HG02970 (cell line): ENCODE measurements around the gene RHOBTB3.
A peak's percentile ranks its signal among the peaks of the same experiment; 100 is the strongest.

ENCODE experiments used
- ATAC-seq: cut with Tn5 transposase; IDR thresholded peaks from one replicate; pipeline ENCODE4 v1.9.1; 2021; ENCODE audit warnings: mild to moderate bottlenecking, moderate library complexity, moderate number of reproducible peaks; ENCODE audit not compliant: unreplicated experiment, low FRiP score

Gene RHOBTB3

DNA sequence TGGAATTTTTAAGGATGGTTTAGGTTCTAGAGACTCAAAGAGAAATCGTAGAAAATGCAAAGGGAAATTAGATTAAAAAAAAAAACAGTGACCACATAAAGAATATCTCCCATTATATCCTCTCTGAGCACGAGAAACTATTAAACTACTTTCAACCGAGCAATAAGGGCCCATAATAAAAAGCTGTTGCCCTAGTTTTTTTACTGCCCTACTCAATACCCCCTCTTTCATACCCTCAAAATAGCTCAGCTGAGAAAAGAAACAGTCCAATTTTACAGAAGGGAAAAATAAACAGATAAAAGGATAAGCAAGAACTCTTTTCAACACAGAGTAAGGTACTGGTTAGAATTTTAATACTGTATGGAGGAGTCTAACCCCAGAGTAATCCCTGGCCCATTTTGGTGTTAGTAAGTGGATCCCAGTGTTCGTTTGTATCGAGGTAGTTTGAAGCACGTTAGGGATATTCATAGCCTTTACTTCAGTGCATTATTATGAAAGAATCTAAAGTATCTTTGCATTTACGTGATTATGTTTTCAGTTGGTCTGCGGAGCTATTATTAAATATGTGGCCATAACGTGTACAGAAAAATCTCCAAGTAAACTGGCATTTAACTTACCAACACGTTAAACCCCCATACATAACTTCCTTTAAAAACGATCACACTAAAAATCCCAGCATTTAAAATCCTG, 980 bp upstream of the RHOBTB3 start:
- ATAC-seq: no peak

DNA sequence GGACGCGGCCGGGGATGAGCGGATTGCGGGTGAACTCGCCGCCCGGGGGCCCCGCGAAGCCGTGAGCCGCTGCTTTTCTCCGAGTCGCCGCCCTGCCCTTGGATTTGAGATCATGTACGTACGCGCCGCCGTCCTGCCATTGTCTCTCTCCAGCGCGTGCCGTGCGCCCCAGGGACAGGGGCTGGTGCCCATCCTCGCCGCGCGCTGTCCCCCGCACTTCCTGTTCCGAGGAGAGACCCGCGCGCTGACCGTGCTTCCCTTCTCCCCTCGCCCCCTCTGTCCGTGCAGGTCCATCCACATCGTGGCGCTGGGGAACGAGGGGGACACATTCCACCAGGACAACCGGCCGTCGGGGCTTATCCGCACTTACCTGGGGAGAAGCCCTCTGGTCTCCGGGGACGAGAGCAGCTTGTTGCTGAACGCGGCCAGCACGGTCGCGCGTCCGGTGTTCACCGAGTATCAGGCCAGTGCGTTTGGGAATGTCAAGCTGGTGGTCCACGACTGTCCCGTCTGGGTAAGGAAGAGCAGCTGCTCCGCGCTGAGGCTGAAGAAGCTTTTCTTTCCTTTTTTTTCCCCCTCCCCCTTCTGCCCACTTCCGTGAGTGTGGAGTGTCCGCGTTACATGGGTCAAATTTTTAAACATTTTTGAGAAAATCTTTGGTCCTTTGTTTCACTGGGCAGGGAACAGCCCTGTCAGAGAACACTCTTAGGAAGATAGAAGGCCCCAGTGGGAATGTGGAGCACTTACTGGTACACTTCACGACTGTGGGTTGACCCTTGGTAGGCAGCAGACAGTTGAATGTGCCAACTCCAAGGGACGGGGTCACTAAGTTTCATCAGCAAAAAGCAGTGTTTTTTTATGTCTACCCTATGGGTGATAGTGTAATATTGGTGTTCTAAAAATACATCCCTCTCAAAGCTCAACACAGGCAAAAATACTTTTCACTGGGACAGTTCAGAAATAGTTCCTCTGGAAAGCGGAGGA, 727 bp downstream of the RHOBTB3 start:
- peak; percentile 12 for ATAC-seq

DNA sequence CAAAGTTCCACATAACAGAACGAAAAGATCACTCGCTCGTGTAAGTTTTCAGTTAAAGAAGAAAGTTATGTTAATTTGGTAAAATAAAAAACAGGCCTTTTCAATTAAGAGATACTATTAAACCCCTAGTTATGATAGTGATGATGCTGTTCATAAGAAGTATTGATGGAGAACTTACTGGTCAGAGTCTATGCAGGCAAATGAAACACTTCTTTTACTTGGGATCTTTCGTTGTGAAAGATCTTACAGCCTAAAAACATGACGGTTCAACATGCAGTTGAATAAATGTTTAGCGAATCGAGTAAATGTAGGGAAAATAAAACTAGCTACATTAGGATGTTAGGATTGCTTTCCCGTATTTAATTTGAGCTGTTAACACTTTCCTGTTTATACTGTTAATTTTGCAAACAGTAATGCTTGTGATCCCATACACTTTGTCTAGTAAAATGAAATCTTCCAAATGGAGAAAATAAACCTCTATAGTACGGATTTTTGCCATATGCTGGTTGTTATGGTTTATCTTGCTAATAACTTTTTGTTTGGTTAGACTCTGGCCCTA, 2.0 kb downstream of the RHOBTB3 start:
- no peak for ATAC-seq

DNA sequence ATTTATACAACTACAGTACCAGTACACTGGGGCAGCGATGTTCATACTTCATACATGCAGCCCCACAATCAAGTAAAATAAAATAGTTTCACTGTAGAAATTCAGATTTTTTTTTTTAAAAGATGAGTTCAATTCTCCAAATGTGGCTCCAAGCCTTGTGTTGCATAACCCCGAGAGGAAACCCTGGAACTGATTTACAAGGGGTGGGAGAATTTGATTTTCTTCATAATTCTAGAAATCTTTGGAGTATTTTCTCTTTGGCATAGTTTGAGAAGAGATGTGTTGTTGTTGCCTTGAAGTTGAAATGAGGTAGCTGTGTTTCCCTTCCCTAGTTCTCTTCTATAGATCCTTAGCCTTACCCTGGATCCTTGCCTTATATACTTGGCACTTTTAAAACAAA, 3.1 kb downstream of the RHOBTB3 start:
- ATAC-seq: no peak

DNA sequence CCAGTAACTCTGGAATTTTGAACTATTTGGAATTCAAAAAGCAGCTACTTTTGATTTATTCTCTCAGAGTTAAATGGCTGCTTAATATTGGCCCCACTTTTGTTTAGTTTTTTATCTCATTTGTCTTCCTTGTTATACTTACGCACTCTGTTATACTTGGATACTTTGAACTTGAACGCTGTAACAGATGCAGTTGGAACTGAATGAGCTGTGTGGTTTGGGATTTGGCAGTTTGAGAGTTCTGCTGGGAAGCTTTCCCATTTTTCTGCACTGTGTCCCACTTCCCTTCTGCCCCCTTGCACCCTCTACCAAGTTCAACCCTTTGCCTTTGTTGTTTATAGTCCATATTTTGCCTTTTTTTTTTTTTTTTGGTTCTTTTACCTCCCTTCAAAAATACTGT, 3.8 kb downstream of the RHOBTB3 start:
- no peak for ATAC-seq

DNA sequence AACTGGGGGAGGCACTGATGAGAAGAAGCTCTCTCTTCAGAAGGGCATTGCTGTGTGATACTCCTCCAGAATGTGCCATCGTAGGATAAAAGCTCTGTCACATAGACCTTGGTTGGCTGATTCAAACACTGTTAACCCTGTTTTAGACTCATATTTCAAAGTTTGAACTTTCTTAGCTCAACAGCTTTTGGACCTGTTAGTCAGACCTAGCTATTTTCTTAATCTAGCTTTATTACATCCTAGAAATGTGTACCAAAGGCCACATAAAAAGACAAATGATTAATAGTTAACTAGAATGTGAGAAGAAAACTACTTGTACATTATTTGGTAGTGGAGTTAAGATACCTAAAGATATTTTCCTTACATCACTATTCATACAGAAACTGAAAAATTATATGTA, 4.3 kb downstream of the RHOBTB3 start:
- no peak for ATAC-seq

DNA sequence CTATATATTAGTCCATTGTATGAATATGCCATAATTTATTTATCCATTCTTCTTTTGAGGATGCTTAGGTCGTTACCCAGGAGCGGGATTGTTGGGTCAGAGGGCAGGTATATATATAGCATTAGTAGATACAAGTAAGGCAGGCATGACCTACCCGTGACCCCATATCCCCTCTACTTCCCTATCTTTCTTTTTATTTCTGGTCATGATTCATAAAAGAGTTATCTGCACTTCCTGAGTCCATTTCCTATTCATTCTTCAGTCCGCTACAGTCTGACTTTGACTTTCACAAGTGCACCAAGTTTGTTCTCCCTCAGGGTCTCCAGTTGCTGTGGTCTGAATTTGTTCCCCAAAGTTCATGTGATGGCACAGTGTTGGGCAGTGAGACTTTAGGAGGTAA, 6.9 kb downstream of the RHOBTB3 start:
- ATAC-seq: no peak

DNA sequence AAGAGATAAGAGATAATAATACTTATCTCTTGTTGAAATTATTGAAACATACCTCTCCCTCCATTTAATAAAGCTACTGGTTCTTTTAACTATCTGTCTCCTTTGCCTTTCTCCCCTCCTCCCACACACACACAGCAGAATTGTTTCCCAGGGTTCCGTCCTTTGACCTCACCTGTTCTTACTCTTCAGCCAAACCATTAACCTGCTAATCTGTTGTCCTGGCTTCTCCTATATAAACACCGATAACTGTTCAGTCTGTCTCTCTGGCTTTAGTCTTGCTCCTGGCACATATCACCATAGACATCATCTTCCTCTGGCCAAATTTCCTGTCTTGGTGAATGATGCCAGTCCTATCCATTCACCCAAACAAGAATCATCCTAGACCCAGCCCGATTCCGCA, 7.7 kb downstream of the RHOBTB3 start:
- ATAC-seq: no peak

DNA sequence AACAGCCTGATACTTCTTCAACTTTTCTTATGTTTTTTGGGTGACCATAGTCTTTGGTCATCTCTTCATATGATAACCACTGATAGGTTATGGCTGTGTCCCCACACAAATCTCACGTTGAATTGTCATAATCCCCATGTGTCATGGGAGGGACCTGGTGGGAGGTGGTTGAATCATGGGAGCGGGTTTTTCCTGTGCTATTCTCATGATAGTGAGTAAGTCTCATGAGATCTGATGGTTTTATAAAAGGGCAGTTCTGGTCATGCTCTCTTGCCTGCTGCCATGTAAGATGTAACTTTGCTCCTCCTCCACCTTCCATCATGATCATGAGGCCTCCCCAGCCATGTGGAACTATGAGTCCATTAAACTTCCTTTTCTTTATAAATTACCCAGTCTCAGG, 8.7 kb downstream of the RHOBTB3 start:
- no peak for ATAC-seq

DNA sequence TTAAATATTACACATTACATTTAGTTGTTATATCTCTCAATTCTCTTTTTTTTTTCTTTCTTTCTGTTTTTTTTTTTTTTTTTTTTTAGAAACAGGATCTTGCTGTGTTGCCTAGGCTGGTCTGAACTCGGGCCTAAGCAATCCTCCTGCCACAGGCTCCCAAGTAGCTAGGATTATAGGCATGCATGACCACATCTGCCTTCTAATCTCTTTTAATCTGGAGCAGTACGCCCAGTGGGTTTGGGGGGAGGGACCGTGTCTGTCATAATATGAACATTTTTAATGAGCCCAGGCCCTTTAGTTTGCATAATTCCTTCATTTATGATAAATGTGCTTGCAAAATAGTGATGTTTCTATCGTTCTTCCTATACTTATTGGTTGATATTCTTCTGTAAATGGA, 10.3 kb downstream of the RHOBTB3 start:
- ATAC-seq: no peak

DNA sequence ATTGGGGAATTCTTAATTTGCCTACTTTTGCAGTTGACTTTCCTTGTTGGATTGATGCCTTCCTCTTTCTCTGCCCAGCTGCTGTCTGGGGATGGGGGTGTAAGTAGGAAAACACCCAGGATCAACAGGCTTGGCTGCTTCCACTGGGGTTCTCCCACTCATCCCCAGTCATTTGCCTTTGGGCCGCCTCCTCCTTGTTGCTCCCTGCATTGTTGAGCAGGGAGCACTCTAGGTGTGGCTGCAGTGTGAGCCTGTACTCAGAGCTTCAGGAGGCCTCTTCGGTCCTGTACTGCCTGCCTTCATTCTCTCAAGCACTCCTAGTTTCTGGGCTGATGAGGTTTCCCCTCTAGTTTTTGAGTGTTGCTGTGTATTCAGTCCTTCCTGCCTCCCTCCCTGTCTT, 12.1 kb downstream of the RHOBTB3 start:
- ATAC-seq: no peak

DNA sequence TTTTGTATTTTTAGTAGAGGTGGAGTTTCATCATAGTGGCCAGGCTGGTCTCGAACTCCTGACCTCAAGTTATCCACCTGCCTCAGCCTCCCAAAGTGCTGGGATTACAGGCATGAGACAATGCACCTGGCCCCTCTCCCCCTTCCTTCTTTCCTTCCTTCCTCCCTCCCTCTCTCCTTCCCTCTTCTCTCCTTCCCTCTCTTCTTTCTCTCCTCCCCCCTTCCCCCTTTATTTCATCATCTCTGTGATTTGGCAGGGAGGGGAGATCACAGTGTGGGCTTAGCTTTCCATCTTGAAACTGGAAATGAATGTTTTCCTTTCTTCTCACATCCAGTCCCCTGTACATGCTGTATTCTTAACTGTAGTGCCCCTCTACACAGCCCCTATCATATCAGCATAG, 12.7 kb downstream of the RHOBTB3 start:
- ATAC-seq: no peak

DNA sequence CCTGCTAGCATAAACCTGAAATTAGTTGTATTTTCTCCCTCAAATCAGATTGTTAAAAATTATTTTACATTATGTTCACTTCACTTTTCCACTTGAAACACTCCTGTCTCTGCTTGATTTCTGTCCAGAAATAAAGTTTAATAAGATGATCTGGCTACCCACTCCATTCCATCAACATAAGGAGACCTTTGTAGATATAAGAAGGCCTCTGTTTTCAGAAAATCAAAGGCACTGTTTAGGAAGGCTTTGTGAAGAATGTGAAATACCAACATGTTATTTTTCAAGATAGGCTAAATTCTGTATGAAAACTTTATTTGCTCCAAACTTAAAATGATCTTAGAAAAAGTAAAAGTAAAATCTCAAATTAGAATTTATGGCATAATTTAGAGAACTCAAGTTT, 15.1 kb downstream of the RHOBTB3 start:
- no peak for ATAC-seq

DNA sequence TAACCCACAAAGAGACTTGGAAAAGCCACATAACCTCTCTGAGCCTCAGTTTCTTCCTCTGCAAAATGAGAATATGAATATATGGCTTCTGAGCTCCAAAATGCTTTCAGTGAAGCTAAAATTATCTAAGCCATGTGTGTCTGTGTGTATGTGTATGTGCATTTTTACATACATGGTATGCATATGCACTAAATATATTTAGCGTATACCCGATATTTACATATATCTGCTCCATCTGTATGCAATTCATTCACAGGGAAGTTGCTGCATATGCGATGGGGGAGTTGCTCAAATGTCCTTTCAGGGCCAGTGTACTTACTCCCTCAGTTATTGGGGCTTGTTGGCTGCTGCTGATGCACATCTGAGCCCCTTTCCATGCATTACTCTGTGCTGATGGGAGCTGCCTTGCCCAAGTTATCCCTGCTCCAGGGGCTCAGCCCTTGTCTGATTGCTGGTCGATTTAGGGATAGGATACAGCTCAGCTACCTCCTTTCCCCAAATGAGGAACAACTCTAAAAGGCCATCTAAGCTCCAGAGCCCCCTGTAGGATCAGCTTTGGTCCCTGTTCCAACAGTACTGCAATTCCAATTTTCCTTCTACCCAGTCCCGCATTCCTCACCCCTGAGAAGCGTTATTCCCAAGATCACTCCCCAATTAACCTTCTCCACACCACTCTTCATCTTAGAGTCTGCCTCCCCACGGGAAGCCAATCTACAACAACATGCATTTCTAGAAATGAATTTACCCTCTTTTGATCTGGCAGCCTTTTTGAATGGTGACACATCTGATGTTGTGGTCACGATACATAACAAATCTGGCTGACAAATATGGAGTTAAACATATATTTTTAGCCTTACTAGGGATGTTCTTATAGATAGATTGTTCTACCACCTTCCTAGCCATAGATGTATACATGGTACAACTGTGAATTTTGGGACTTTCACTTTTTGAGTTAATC, 15.9 kb downstream of the RHOBTB3 start:
- no peak for ATAC-seq

DNA sequence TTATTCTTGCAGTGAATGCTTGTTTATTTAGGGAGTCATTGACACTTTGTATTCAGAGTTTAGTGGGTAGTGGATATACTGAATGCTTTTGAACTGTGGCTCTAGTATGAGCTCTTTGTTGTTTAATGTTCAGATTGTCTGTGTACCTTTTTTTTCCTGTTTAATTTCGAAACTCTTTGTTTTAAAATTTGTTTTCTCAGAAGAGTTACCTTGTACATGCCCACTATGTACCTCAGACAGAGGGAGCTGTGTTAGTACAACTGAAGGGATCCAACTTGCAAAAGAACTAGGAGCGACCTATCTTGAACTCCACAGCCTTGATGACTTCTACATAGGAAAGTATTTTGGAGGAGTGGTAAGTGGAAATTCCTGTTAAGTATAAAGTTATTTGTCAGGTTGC, 17.0 kb downstream of the RHOBTB3 start:
- no peak for ATAC-seq

DNA sequence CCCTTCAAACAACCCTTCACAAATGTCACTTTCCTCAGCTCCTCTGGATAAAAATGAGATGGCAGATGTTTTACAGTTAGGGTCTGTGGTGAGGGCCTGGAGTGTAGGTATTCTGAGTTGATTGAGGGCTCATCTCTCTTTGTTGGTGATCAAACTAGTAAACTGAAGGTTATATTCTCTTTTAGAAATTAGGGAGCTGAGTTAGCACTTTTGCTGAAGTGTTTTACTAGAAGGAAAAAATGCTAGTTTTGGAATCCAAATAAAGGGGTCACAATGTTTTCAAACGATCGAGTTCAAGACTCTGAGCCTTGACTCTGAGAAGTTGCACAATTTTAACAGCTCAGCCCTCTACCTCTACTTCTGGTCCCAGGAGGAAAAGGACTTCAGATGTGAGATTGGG, 23.4 kb downstream of the RHOBTB3 start:
- no peak for ATAC-seq

DNA sequence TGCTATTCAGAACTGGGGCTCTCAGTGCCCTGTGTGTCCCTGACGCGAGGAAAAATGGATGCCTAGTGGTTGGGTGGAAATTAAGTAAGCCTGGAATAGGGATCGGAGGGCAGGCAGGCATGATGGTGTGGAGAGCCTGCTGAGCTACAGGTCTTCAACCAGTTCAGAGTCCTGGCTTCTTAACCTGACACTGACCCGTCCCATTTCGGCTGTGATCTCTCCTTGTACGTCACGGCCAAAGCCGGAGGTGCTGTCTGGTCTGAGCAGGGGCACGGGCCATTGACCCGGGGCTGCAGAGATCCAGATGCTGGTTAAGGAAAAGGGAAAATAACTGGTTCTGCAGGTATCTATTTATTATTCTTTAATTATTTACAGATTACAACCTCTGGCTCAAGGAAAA, 27.9 kb downstream of the RHOBTB3 start:
- no peak for ATAC-seq

DNA sequence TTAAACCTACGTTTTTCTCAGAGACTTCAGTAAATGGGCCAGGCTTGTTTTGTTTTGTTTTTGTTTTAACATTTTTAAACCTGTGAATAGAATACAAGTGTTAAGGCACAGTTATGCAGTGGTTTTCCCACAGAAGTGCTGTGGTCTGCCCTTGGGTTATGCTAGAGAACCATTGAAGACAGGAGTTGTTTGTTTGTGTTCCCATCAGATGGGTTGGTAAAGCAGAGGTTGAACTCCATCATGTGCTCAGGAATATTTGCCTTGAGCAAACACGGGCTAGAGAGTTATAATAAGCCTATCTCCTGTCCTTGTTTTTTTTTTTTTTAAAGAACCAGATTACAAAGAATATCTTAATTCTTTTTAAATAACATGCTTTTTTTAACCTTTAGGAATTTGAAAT, 28.5 kb downstream of the RHOBTB3 start:
- ATAC-seq: no peak

DNA sequence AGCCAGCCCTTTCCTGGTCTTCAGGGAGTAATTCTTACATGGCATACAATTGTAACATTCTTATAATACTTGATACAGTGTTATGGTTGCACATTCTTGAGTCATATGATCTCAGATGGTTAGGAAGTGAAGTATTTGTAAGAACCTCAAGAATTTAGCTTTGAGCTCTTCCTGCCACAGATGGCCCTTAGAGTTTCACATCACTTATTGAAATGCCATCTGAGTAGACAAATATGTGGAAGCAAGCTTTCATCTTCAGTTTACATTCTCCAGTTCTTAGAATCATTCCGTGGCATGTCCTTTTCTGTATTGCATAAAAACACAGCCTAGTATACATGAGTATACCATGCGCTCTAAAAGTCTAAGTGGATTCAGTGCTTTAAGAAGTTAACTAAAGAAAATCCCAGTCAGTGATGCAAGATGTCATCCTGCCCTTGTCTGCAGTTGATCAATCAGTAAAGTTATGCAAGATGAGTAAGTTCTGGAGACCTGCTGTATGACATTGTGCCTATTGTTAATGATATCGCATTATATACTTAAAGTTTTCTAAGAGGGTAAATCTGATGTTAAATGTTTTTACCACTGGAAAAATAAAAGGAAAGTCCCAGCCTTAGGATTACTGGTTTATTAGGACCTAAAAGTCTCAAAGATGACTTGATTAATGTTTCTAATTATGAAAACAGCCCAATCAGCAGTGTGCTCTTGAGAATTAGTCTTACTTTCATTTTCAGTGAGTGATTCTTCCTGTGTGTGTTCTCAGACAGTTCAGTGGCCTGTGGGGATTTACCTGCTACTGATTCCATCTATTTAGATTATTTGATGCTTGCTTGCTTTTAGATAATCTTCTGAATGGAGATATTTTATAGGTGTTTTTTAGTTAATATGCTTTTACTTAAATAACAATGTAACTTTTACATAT, 29.4 kb downstream of the RHOBTB3 start:
- peak; percentile 69 for ATAC-seq
